ENCODE results near the gene BCAS3. TPM values are rescaled to one million over a fixed set of nuclear protein-coding genes. Genes with fewer than 3 reads are reported as not detected.

The BCAS3 gene
- total RNA-seq, 1 donor from 2014 or later, result 29.6 TPM

DNA sequence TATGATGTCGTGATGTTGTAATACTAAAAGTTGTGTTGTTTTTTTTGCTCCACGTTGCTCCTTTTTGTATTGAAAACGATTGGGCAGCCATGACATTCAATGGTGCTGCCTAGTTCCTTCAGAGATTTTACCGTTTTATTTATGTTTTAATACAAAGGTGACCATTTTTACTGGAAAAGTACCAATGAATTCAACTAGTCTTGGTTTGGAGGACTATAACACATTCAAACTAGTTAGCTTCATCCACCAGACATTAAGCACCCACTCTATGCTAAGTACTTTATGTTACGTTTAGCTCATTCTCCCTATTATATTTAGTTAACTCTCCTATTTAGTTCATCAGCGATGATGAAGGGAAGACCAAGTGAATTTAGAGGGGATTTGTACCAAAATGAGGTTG is 605.4 kb downstream of the BCAS3 start:
- H3K36me3 ChIP-seq, result no peaks in the 10 kb centered on the region
- H3K4me1 ChIP-seq, result peaks cover 15% of the 10 kb centered on the region
- no peaks in the 10 kb centered on the region for H3K27me3 ChIP-seq (ENCODE audit: low read depth)
- intact Hi-C loops (cut with DNase I), result no loop called here
- ATAC-seq (no peak), DNase-seq (no peak)
- no peaks in the 10 kb centered on the region for H3K9me3 ChIP-seq
- H3K27ac ChIP-seq, result no peak overlapping the region
- no peak overlapping the region for H3K4me3 ChIP-seq
- TF ChIP-seq, protein P1, sequence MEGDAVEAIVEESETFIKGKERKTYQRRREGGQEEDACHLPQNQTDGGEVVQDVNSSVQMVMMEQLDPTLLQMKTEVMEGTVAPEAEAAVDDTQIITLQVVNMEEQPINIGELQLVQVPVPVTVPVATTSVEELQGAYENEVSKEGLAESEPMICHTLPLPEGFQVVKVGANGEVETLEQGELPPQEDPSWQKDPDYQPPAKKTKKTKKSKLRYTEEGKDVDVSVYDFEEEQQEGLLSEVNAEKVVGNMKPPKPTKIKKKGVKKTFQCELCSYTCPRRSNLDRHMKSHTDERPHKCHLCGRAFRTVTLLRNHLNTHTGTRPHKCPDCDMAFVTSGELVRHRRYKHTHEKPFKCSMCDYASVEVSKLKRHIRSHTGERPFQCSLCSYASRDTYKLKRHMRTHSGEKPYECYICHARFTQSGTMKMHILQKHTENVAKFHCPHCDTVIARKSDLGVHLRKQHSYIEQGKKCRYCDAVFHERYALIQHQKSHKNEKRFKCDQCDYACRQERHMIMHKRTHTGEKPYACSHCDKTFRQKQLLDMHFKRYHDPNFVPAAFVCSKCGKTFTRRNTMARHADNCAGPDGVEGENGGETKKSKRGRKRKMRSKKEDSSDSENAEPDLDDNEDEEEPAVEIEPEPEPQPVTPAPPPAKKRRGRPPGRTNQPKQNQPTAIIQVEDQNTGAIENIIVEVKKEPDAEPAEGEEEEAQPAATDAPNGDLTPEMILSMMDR (IDR thresholded peaks at IDR 0.05), result no peak

DNA sequence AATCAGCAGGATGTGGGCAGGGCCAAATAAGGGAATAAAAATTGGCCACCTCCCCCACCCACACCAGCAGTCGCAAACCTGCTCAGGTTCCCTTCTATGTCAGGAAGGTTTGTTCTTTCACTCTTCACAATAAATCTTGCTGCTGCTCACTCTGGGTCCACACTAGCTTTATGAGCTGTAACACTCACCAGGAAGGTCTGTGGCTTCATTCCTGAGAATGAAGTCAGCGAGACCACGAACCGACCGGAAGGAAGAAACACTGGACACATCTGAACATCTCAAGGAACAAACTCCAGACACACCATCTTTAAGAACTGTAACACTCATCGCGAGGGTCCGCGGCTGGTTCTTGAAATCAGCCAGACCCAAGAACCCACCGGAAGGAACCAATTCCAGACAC is 606.5 kb downstream of the BCAS3 start:
- TF ChIP-seq, protein P1 (IDR thresholded peaks at IDR 0.05), result no peak
- no peak for DNase-seq
- intact Hi-C loops (cut with DNase I), result no loop called here
- Histone ChIP-seq H3K36me3 (no peaks in the 10 kb centered on the region), H3K27ac (no peak overlapping the region), H3K4me3 (no peak overlapping the region), H3K27me3 (ENCODE audit: low read depth) (no peaks in the 10 kb centered on the region), H3K9me3 (no peaks in the 10 kb centered on the region), H3K4me1 (peaks cover 15% of the 10 kb centered on the region)
- no peak for ATAC-seq

DNA sequence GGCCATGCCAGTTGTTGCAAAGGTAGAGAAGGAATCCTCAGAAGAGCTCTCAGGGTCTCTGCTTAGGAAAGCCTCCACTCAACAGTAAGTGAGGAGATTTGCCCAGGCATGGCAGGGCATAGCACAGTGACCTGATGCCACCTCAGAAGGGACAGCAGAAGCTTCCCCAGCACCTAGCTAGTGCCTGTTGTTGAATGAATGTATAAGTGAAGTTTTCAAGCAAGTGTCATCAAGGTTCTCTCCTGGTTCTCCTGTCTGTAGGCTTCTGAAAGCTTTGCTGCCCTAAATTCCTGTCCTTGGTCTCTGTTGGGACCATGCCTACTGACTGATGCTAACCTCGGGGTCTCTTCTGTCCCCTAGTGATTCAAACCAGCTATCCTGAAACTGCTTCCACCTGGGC is 607.1 kb downstream of the BCAS3 start:
- Histone ChIP-seq H3K4me3 (no peak overlapping the region), H3K27ac (no peak overlapping the region), H3K36me3 (no peaks in the 10 kb centered on the region), H3K27me3 (ENCODE audit: low read depth) (no peaks in the 10 kb centered on the region), H3K4me1 (peaks cover 15% of the 10 kb centered on the region), H3K9me3 (no peaks in the 10 kb centered on the region)
- DNase-seq, result no peak
- ATAC-seq, result no peak
- TF ChIP-seq, protein P1 (IDR thresholded peaks at IDR 0.05), result no peak
- intact Hi-C loops (cut with DNase I), result no loop called here

DNA sequence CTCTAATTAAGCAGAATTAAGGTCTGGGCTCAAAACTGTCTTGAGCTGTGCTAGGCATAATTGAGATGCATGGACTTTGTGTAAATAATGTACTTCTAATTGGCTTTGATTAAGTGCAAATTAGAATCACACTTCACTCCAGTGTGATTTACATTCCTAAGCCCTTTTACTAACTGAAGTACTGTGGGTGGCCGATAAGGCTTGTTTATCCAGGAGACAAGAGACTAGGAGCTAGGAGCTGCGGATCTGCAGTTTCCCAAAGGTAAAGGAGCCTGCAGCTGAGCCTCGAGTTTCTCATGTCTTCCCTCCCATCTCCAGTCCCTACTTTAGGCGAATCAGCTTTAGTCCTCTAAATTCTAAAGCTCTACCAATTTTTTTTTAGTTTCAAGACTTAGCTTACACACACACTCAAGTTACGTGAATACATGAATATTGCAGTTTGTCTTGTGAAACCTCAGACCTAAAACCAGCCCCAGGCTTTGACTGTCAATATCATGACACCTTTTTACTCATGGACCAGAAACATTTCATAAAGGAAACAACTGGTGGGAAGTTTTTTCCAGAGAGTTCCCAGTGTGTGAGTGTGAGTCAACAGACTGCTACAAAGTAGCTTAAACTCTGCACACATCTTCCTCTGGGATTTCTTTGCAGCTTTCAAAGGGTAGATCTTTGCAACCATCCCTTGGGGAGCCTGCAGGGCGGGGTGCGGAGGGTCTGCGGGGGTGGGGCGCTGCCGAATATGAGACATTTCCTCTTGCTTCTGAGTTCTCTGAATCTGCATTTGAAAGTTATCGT is 608.1 kb downstream of the BCAS3 start:
- DNase-seq (no peak), ATAC-seq (peak; percentile 35 to 43)
- intact Hi-C loops (cut with DNase I), result no loop called here
- no peaks in the 10 kb centered on the region for H3K27me3 ChIP-seq (ENCODE audit: low read depth)
- no peaks in the 10 kb centered on the region for H3K9me3 ChIP-seq
- H3K4me3 ChIP-seq, result no peak overlapping the region
- TF ChIP-seq, protein P1 (IDR thresholded peaks at IDR 0.05), result no peak
- no peaks in the 10 kb centered on the region for H3K36me3 ChIP-seq
- peak overlapping the region; percentile 9 for H3K27ac ChIP-seq
- peaks cover 15% of the 10 kb centered on the region for H3K4me1 ChIP-seq

DNA sequence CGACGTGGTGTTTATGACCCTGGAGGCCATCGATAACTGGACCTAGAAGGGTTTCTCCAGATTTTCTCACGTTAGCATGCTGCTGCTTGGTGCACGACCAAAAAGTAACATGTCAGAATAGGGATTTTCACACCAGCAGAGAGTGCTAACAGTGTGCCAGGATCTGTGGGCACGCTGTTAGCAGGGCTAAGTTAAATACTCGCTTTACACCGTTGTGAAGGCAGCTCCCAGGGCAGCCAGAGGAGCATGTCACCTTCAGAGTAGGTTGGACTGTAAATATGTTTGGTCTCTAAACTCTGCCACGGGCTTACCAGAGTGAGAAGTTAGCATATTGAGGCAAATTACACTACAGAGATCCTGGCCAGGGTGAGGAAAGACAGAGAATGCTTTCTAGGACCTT is 608.8 kb downstream of the BCAS3 start:
- Histone ChIP-seq H3K4me1 (peaks cover 21% of the 10 kb centered on the region), H3K27me3 (ENCODE audit: low read depth) (no peaks in the 10 kb centered on the region), H3K36me3 (no peaks in the 10 kb centered on the region), H3K27ac (peak overlapping the region; percentile 9), H3K9me3 (no peaks in the 10 kb centered on the region), H3K4me3 (no peak overlapping the region)
- TF ChIP-seq, protein P1 (IDR thresholded peaks at IDR 0.05), result no peak
- intact Hi-C loops (cut with DNase I), result no loop called here
- ATAC-seq, result no peak
- DNase-seq, result no peak
